Suprapubic skin (tissue), 4 donors: ENCODE results near the gene NDUFC1.

ENCODE experiments used
- EP300 ChIP-seq: sonication (generic); formaldehyde crosslinking; IDR thresholded peaks from one replicate; pipeline ENCODE4 v1.6.1; 2017; ENCODE audit warnings: antibody characterized with exemption
- POLR2A ChIP-seq, 2 donors: fragments of 450-650 bp; IDR thresholded peaks; one replicate each; pipeline ENCODE4 v1.6.1; 2017; ENCODE audit warnings: antibody characterized with exemption in 2 of 2, mild to moderate bottlenecking in 2 of 2, moderate library complexity in 2 of 2
- POLR2AphosphoS5 ChIP-seq, 3 donors: sonication (generic); formaldehyde crosslinking; IDR thresholded peaks; one replicate each; pipeline ENCODE4 v1.6.1; 2017; ENCODE audit warnings: antibody characterized with exemption in 3 of 3
- TF ChIP-seq, protein P1 (sequence below), 2 donors: fragments of 200-600 bp in 1 of 2; fragments of 450-650 bp in 1 of 2; sonication (generic) in 1 of 2; IDR thresholded peaks; one replicate each; pipeline ENCODE4 v1.5.1; 2016 to 2019; ENCODE audit warnings: antibody characterized with exemption in 2 of 2, mild to moderate bottlenecking in 1 of 2, moderate library complexity in 1 of 2

DNA sequence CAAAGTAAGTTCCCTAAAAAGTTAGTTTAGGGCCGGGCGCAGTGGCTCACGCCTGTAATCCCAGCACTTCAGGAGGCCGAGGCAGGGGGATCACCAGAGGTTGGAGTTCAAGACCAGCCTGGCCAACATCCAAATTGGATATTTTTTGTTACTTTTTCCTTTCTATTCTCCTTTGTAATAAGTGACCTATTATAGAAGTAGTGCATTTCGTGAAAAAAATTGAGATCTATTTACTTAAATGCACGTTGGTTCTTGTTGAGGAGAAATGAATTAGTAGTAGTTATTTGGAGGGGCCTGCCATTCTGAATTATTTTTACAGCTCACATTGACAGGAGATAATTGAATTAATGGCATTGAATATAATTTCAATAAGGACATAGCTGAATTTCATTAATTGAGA, 22.3 kb upstream of the NDUFC1 start:
- TF ChIP-seq POLR2A (IDR thresholded peaks at IDR 0.05), result no peak
- TF ChIP-seq POLR2AphosphoS5 (IDR thresholded peaks at IDR 0.05), result no peak
- TF ChIP-seq, protein P1, sequence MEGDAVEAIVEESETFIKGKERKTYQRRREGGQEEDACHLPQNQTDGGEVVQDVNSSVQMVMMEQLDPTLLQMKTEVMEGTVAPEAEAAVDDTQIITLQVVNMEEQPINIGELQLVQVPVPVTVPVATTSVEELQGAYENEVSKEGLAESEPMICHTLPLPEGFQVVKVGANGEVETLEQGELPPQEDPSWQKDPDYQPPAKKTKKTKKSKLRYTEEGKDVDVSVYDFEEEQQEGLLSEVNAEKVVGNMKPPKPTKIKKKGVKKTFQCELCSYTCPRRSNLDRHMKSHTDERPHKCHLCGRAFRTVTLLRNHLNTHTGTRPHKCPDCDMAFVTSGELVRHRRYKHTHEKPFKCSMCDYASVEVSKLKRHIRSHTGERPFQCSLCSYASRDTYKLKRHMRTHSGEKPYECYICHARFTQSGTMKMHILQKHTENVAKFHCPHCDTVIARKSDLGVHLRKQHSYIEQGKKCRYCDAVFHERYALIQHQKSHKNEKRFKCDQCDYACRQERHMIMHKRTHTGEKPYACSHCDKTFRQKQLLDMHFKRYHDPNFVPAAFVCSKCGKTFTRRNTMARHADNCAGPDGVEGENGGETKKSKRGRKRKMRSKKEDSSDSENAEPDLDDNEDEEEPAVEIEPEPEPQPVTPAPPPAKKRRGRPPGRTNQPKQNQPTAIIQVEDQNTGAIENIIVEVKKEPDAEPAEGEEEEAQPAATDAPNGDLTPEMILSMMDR (IDR thresholded peaks at IDR 0.05), result no peak
- no peak for TF ChIP-seq EP300
